GM10266 (cell line): ENCODE measurements around the gene CELSR1.

ENCODE experiments used
- DNase-seq: peaks from one replicate; pipeline ENCODE4 v3.0.0; 2012; ENCODE audit errors: extremely low spot score
- CTCF ChIP-seq: IDR thresholded peaks from 2 replicates; pipeline ENCODE4 v1.5.1; 2012; ENCODE audit warnings: mild to moderate bottlenecking, low read depth; ENCODE audit not compliant: control insufficient read depth, insufficient read depth; ENCODE audit errors: missing control alignments

CELSR1 gene

GRCh38 chr22:46465345-46465720 is 72.1 kb downstream of the CELSR1 start:
- no peak for TF ChIP-seq CTCF
- DNase-seq = no peak

GRCh38 chr22:46464701-46465344 is 72.6 kb downstream of the CELSR1 start:
- DNase-seq = no peak
- TF ChIP-seq CTCF = no peak

GRCh38 chr22:46464296-46464695 is 73.1 kb downstream of the CELSR1 start:
- no peak for DNase-seq
- TF ChIP-seq CTCF = no peak

- DNase-seq = no peak
- TF ChIP-seq CTCF = no peak
Observed at GRCh38 chr22:46463435-46464227, 73.8 kb downstream of the CELSR1 start.

- TF ChIP-seq CTCF = no peak
- DNase-seq = no peak
Observed at GRCh38 chr22:46462726-46463371, 74.6 kb downstream of the CELSR1 start.

GRCh38 chr22:46461566-46462180 is 75.7 kb downstream of the CELSR1 start:
- no peak for DNase-seq
- no peak for TF ChIP-seq CTCF
